Measurements from ENCODE around the gene AQP1.

AQP1 gene

GRCh38 chr7:30922596-30922995 lies 10.9 kb downstream of the AQP1 start:
- DNase-seq: no peak

GRCh38 chr7:30923009-30923773 lies 11.5 kb downstream of the AQP1 start:
- DNase-seq: no peak

GRCh38 chr7:30923774-30924413 lies 12.2 kb downstream of the AQP1 start:
- no peak for DNase-seq

GRCh38 chr7:30924624-30925023 lies 13.0 kb downstream of the AQP1 start:
- no peak for DNase-seq

GRCh38 chr7:30925117-30925516 lies 13.5 kb downstream of the AQP1 start:
- no peak for DNase-seq

GRCh38 chr7:30925913-30926312 lies 14.3 kb downstream of the AQP1 start:
- DNase-seq: no peak

- DNase-seq: no peak
Observed at GRCh38 chr7:30926313-30926712, 14.7 kb downstream of the AQP1 start.

GRCh38 chr7:30927040-30927439 lies 15.4 kb downstream of the AQP1 start:
- DNase-seq: no peak

- no peak for DNase-seq
Observed at GRCh38 chr7:30927559-30927958, 15.9 kb downstream of the AQP1 start.

- DNase-seq: no peak
Observed at GRCh38 chr7:30928254-30928872, 16.7 kb downstream of the AQP1 start.

GRCh38 chr7:30929686-30930085 lies 18.0 kb downstream of the AQP1 start:
- DNase-seq: no peak

GRCh38 chr7:30930621-30931020 lies 19.0 kb downstream of the AQP1 start:
- no peak for DNase-seq

- DNase-seq: no peak
Observed at GRCh38 chr7:30931161-30931928, 19.7 kb downstream of the AQP1 start.

- no peak for DNase-seq
Observed at GRCh38 chr7:30931929-30932540, 20.4 kb downstream of the AQP1 start.

- DNase-seq: no peak
Observed at GRCh38 chr7:30932562-30932961, 20.9 kb downstream of the AQP1 start.

GRCh38 chr7:30933124-30933974 lies 21.7 kb downstream of the AQP1 start:
- DNase-seq: no peak

GRCh38 chr7:30934225-30934624 lies 22.6 kb downstream of the AQP1 start:
- DNase-seq: no peak

- no peak for DNase-seq
Observed at GRCh38 chr7:30934732-30935568, 23.3 kb downstream of the AQP1 start.

- DNase-seq: no peak
Observed at GRCh38 chr7:30935569-30935877, 23.9 kb downstream of the AQP1 start.

- no peak for DNase-seq
Observed at GRCh38 chr7:30936650-30937245, 25.1 kb downstream of the AQP1 start.

- no peak for DNase-seq
Observed at GRCh38 chr7:30937416-30937815, 25.8 kb downstream of the AQP1 start.

Measured in CD4-positive, alpha-beta T cell treated with Interleukin-6 for 4 hours (primary cell).